Heart right ventricle (tissue), 16 donors: ENCODE measurements around the gene MUC5B. TPM values are rescaled to one million over a fixed set of nuclear protein-coding genes. Genes with fewer than 3 reads are reported as not detected.
A peak's percentile ranks its signal among the peaks of the same experiment; 100 is the strongest.

Experiments used
- ATAC-seq, 8 donors: fragments of 200-7000 bp; cut with Tn5 transposase; one replicate each; pipeline ENCODE4 v1.9.1; 2020; ENCODE audit warnings: mild to moderate bottlenecking in 8 of 8, moderate library complexity in 8 of 8, moderate number of reproducible peaks in 1 of 8
- DNase-seq, 2 donors: peaks; one replicate each; pipeline ENCODE4 v3.0.0-alpha.2; 2020
- H3K27ac ChIP-seq, 10 donors: fragments of 200-600 bp; sonication (generic) in 2 of 10; one replicate each; pipeline versions ENCODE4 v1.5.0 to v1.8.0; 2020 to 2022; ENCODE audit warnings: mild to moderate bottlenecking in 3 of 10
- H3K27me3 ChIP-seq, 7 donors: fragments of 200-600 bp; one replicate each; pipeline ENCODE4 v1.8.0; 2021 to 2022; ENCODE audit warnings: mild to moderate bottlenecking in 2 of 7
- H3K36me3 ChIP-seq, 9 donors: fragments of 200-600 bp; sonication (generic) in 1 of 9; one replicate each; pipeline versions ENCODE4 v1.5.0 to v1.8.0; 2020 to 2022; ENCODE audit warnings: mild to moderate bottlenecking in 2 of 9
- H3K4me1 ChIP-seq, 9 donors: fragments of 200-600 bp; sonication (generic) in 1 of 9; one replicate each; pipeline versions ENCODE4 v1.5.0 to v1.8.0; 2020 to 2022; ENCODE audit warnings: mild to moderate bottlenecking in 4 of 9
- H3K4me3 ChIP-seq, 10 donors: fragments of 200-600 bp; sonication (generic) in 2 of 10; one replicate each; pipeline versions ENCODE4 v1.5.0 to v1.8.0; 2020 to 2022; ENCODE audit warnings: mild to moderate bottlenecking in 7 of 10, moderate library complexity in 2 of 10
- H3K9me3 ChIP-seq, 11 donors: fragments of 200-600 bp in 10 of 11; sonication (generic) in 2 of 11; one replicate each; pipeline versions ENCODE4 v1.5.0 to v1.8.0; 2013 to 2022; ENCODE audit warnings: mild to moderate bottlenecking in 2 of 11, control low read depth in 1 of 11, moderate library complexity in 1 of 11
- WGBS, 2 donors: extraction: QIAGEN DNeasy Blood & Tissue Kit; methylation state at CpG; one replicate each; pipeline ENCODE4 v1.1.7; 2013; ENCODE audit warnings: inconsistent platforms in 1 of 2; 5-methylcytosine and 5-hydroxymethylcytosine counted together
- intact Hi-C, 10 donors: fragments of 100-400 bp; cut with DNase I; formaldehyde crosslinking; loops; one replicate each; pipeline versions ENCODE4 v1.11.1 to v1.14.2; 2022
- polyA plus RNA-seq, 2 donors: library from polyadenylated mRNA; stranded (reverse); fragments of 200-250 nt; gene quantifications; one replicate each; pipeline ENCODE4 v1.2.3, GENCODE V29; 2013
- total RNA-seq, 10 donors: library from RNA; stranded (reverse); fragmentation: NEBNext Ultra II Directional in 3 of 10; extraction: Animal tissue kit (Norgen Biotek cat#: 25700) in 3 of 10; gene quantifications; one replicate each; pipeline versions ENCODE4 v1.2.1 to v1.2.4, GENCODE V29; 2021 to 2023
- TF ChIP-seq, protein P1 (sequence below), 9 donors: fragments of 200-600 bp; sonication (generic) in 2 of 9; IDR thresholded peaks; one replicate each; pipeline versions ENCODE4 v1.5.0 to v1.8.0; 2021 to 2022; ENCODE audit warnings: antibody characterized with exemption in 9 of 9, mild to moderate bottlenecking in 5 of 9, moderate library complexity in 1 of 9
- donor health status: Arrhythmogenic right ventricular cardiomyopathy.
- donor health status: ischemic (EF 13 %, LVEDD 7.1; RV severe dilation, severe dysfunction).
- donor health status: healthy with polysubstance abuse.
- donor health status: DM: no; HTN: yes; CAD: no.
- donor health status: DM: no; HTN: no; CAD: no.
- donor health status: ischemic (EF 25% LVEDD 6.9; RV normal size, moderate dysfunction).
- donor health status: ischemic (EF 25% LVEDD 5.7; RV mildly dilated, moderate dysfunction).
- donor health status: healthy.
- donor health status: DM: yes; HTN: yes; CAD: no.
- donor health status: Ischemic cardiomyopathy.
- donor health status: ischemic (EF 35%, LVEDD 5.7; RV mildly dilated, moderate dysfunction).
- donor health status: nonischemic (EF 11% LVEDD 7.7; RV severe dilation, severe dysfunction).
- donor health status: DM: yes; HTN: yes; CAD: no.
- donor health status: PGD.
- donor health status: ischemic (EF 29% LVEDD 5.4; RV normal size, mild dysfunction).
- donor health status: nonischemic (EF 23%, LVEDD 6.1; RV moderate dilation, normal function).

MUC5B gene
- total and polyA plus RNA-seq, 12 donors, result not detected

DNA sequence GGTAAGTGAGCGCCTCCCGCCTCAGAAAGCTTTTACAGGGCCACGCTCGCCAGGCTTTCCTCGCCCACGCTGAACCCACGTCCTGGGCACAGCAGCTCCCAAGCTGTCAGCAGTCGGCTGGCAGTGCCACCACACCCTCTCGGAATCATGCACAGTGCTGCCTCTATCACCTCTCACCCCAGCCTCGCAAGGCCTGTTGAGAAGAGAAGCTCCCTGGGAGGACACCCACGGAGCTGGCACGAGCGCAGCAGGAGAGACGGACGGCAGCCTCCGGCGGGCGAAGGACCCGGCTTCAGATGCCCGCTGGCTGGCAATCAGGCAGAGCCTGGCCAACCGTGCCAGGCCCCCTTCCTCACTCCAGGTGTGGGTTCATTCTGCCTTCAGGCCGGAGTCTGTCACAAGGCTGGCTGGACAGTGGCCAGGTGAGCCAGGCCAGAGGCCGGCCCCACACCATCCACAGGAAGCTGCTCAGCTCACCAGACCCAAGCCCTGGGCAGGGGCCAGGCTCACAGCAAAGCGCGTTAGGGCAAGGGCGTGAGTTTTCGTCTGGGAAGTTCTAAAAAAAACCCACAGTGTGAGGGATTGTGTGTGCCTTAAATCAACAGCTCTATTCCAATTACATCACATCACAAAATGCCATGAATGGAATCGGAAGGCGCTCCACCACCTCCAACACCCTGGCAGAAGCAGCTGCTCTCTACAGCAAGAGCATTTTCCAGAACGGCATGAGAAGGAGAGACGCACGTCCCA lies 53.4 kb downstream of the MUC5B start:
- TF ChIP-seq, protein P1, sequence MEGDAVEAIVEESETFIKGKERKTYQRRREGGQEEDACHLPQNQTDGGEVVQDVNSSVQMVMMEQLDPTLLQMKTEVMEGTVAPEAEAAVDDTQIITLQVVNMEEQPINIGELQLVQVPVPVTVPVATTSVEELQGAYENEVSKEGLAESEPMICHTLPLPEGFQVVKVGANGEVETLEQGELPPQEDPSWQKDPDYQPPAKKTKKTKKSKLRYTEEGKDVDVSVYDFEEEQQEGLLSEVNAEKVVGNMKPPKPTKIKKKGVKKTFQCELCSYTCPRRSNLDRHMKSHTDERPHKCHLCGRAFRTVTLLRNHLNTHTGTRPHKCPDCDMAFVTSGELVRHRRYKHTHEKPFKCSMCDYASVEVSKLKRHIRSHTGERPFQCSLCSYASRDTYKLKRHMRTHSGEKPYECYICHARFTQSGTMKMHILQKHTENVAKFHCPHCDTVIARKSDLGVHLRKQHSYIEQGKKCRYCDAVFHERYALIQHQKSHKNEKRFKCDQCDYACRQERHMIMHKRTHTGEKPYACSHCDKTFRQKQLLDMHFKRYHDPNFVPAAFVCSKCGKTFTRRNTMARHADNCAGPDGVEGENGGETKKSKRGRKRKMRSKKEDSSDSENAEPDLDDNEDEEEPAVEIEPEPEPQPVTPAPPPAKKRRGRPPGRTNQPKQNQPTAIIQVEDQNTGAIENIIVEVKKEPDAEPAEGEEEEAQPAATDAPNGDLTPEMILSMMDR (IDR thresholded peaks at IDR 0.05), result no peak
- Histone ChIP-seq H3K36me3 (peaks cover 0 to 78% (median 14%) of the 10 kb centered on the region in 9 donors), H3K9me3 (no peaks in the 10 kb centered on the region), H3K4me1 (peaks cover 0 to 16% (median 12%) of the 10 kb centered on the region in 9 donors), H3K27ac (peak overlapping the region in 7 of 10 donors; percentile 10 to 56 (median 31)), H3K27me3 (no peaks in the 10 kb centered on the region), H3K4me3 (no peak overlapping the region)
- peak; percentile 51 to 84 (median 72) for ATAC-seq
- DNase-seq, result peak; percentile 30 to 43
- intact Hi-C loops, result loop anchor here in 1 of 10 donors (10.0 kb wide), 1 partner anchor 139 kb away; no protein-coding TSS in a partner anchor
- WGBS, 2 donors, result 61 to 64% methylated on average over 32 of the region's 32 CpGs

DNA sequence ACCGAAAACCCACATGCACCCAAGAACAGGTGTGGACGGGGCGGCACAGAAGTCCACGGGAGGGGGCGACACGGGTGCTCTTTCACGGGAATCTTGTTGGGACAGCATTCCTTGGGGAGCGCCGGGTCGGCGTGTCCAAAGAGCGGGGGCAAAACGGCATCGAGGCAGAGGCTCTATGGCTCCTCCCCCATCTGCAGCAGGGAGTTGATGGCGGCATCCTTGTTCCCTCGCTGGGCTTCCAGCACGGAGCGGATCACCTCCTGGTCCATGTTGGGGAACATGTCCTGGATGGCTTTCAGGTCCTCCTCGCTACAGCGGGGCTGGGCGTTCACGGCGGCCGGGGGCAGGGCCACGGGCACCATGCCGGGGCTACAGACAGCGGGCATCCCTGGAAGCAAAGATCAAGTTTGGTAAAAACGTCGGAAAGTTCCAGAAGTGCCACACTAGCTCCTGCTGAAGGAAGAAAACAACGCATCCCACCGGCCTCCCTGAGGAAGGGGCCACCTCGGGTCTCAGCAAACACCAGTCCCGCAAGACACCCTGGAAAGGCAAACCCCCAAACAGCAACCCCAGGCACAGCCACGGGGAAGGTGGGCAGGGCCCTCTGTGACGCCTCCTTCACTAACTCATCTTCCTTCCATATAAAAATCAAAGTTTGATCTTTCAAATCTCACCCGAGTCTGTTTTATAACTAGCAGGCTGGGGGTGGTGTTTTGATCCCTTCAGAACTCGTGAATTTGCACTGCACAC lies 54.2 kb downstream of the MUC5B start:
- H3K4me3 ChIP-seq, result no peak overlapping the region
- peak in 1 of 2 donors; percentile 10 for DNase-seq
- H3K27me3 ChIP-seq, result no peaks in the 10 kb centered on the region
- intact Hi-C loops, result loop anchor here in 1 of 10 donors (10.0 kb wide), 1 partner anchor 138 kb away; no protein-coding TSS in a partner anchor
- TF ChIP-seq, protein P1 (IDR thresholded peaks at IDR 0.05), result no peak
- H3K27ac ChIP-seq, result peak overlapping the region in 2 of 10 donors; percentile 4 to 15
- peak in 1 of 8 donors; percentile 4 for ATAC-seq
- H3K4me1 ChIP-seq, result peaks cover 0 to 24% (median 17%) of the 10 kb centered on the region in 9 donors
- 94 to 95% methylated on average over 37 of the region's 37 CpGs for WGBS, 2 donors
- H3K9me3 ChIP-seq, result no peaks in the 10 kb centered on the region
- H3K36me3 ChIP-seq, result peaks cover 0 to 87% (median 14%) of the 10 kb centered on the region in 9 donors

DNA sequence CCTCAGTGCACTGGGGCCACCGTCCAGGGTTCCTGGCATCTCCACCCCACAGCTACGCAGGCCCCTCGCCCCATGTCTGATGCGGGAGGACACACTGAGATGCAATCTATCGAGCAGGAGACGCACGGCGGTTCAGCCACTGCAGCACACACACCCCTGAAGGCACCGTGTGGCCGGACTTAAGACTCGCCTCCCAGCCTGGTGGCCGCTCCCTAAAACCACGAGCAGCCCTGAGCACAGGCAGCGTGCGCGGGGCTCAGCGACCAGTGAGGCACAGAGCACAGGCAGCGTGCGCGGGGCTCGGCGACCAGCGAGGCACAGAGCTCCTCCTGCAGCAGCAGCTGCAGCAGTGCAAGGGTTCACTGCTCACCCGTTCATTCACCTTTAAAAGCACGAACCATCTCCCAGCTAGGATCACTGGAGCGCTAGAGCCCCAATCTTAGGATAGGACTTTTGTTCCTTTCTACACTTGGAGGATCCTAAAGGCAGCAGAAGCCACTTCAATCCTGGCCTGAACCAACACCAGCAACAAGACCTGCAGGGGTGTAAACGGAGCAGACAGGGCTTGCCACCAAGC lies 55.2 kb downstream of the MUC5B start:
- Histone ChIP-seq H3K4me1 (peaks cover 0 to 31% (median 20%) of the 10 kb centered on the region in 9 donors), H3K27me3 (no peaks in the 10 kb centered on the region), H3K4me3 (no peak overlapping the region), H3K36me3 (peaks cover 0 to 93% (median 17%) of the 10 kb centered on the region in 9 donors), H3K9me3 (no peaks in the 10 kb centered on the region), H3K27ac (no peak overlapping the region)
- WGBS, 2 donors, result 93 to 94% methylated on average over 27 of the region's 27 CpGs
- no peak for ATAC-seq
- intact Hi-C loops, result loop anchor here in 1 of 10 donors (10.0 kb wide), 1 partner anchor 137 kb away; no protein-coding TSS in a partner anchor
- TF ChIP-seq, protein P1 (IDR thresholded peaks at IDR 0.05), result no peak
- no peak for DNase-seq
